GM18511 (cell line): Measurements from ENCODE around the gene SATB1.
"Not testable (repeated sequence)": the region's sequence is repeated elsewhere in the genome, so short reads cannot be mapped to it uniquely, and the experiment has no call there.

Experiments
- ATAC-seq: cut with Tn5 transposase; IDR thresholded peaks from one replicate; pipeline ENCODE4 v1.9.1; 2021; ENCODE audit warnings: mild to moderate bottlenecking, moderate library complexity; ENCODE audit not compliant: unreplicated experiment

Gene SATB1

DNA sequence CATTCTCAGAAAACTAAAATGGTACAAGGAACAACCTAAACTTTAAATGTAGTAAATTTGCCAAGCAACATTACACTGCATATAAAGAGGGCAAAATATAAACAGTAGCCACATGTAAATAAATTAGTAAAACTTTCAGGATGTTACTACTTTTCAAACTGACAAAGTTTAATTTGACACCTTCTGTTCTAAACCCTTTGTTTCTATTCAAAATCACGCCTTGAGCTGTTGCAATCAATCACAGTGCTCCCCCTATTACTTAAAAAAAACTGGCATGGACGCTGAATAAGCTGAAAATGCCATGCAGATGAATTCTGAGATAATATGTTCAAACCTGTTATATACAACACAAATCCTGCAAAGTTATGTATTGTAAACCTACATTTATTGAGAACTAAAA, 69.3 kb downstream of the SATB1 start:
- ATAC-seq = no peak

DNA sequence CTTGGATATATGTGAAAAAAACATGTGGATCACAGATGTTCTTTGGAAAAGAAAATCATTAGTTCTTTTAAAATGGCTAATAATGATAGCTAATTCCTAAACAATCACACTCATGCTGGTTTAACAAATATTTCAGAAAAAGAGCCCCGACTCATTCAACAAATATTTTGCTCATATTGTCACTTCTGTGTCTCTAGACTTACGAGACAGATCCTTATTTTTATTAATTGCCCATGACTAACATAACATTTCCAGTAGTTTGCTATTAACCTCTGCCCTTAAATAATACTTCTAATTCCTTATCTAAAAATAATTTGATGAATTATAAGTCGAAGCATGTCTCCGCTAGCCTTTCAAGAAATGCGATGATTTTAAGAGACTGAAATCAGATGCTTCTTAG, 70.4 kb downstream of the SATB1 start:
- ATAC-seq = no peak

DNA sequence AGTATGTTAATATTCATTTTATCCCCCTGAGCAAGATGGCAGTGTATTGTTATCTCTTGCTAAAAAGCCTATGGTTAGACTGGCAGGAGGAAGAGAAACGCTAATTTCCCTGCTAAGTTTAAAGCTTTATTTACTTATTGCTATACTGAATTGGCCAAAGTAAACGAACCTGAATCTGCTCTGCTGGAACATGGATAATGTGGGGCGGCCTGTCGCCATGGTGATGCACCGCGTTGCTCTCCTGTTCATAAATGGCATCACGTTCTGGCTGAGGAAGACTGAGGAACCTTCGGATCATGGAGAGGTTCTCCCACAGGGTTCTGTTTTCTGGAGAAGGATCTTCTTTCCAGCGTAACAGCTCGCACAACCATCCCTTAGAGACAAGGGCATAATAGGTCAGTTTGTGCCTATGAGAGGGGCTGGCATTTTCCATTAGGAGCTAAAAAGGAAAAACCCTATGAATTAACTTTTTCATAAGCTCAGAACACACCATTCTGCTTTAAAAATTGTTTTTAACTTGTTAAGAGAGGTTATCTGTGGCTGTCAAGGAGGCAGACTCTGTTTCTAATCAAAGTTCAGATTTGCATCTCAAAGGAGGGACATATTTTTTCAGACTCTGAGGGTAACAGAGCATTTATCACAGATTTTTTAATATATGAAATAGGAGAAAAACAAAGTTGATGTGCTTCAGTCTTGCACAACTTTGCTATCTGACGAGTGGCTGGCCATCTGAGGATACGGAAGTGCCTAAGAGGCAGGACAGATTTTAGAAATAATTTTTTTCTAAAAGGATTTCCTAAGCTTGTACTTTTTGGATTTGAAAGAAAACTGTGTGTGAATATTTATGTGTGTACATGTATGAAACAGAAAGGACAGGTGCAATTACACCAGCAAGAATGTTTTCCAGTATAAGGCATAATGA, 73.1 kb downstream of the SATB1 start:
- ATAC-seq = no peak

DNA sequence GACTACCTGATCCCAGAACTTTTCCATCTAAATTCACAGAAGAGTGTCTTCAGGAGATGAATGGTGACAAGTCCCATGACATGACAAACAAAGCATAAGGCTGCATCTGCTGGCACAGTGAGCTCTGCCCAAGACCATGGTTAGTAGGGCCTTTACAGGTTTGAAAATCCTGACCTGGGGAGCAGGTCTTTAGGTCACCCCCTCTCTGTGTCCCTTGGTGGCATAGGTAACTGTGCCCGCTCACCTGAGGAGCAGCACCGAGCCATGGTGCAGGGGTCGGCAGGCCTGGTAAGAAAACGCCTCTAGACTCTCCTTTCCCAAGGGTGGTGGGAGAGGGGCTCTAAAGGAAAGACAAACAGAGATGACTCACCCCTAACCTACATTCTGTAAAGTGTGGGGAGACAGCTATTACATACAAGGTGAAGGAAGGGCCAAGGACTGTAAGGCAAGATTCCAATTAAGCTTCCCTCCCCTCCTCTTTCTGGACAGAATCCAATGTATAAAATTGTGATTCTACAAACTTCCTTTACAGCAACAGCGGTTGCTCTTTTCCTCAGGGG, 74.0 kb downstream of the SATB1 start:
- no peak for ATAC-seq

DNA sequence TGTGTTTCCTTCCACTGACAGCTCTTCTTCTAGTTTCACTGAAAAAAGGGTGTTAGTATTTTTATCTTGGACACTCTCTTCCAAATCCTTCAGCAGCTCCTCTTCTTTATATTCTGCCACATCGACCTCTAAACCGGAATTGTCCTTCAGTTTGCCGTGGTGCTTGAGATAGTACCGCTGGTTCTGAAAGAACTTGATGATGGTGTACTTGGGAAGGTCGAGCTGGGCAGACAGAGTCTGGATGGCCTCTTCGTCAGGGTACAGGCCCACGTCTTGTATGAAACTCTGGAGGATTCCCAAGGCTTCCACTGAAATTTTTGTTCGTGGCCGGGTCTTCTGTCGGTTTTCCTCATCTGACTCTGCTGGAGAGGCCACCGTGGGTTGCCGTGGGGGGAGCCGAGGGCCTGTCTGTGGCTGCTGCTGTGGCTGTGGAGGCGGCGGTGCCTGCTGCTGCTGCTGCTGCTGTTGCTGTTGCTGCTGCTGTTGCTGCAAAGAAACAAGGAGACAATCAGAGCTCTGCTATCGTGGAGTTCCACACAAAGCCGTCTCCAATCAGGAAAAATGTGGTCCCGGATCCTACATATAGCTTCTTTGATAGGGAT, 75.8 kb downstream of the SATB1 start:
- ATAC-seq = no peak

DNA sequence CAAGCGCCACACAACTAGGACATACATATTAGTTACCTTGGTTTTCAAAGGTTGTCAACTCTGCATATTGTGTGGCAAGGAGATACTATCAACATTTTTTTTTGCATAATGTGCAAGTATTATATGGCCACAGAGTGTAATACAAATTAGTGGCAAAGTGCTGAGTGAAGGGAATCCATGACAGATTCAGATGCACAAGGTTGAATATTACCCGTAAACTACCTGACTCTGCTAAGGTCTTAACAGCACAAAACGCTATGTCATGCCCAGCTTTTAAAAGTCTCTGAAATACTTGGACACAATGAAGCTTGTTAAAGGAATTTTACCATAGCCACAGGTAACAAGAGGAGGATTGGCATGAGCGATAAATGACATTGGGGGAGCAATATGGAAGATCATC, 79.0 kb downstream of the SATB1 start:
- ATAC-seq = no peak

DNA sequence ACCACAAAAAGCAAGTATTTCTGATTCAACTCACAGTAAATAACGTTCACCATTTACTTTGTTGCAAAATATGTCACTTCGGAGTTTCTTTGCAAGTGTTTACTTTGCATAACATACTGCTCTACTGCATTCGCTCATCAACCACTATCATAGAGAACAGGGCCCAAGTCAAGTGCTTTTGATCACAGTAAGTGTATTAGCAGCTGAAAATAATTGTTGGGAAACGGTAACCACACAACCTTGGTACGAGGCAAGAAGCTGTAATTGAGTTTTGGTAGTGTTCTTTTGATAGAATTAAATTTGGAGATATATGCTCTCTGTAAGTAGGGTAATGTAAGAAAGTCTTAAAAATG, 80.1 kb downstream of the SATB1 start:
- ATAC-seq = no peak

DNA sequence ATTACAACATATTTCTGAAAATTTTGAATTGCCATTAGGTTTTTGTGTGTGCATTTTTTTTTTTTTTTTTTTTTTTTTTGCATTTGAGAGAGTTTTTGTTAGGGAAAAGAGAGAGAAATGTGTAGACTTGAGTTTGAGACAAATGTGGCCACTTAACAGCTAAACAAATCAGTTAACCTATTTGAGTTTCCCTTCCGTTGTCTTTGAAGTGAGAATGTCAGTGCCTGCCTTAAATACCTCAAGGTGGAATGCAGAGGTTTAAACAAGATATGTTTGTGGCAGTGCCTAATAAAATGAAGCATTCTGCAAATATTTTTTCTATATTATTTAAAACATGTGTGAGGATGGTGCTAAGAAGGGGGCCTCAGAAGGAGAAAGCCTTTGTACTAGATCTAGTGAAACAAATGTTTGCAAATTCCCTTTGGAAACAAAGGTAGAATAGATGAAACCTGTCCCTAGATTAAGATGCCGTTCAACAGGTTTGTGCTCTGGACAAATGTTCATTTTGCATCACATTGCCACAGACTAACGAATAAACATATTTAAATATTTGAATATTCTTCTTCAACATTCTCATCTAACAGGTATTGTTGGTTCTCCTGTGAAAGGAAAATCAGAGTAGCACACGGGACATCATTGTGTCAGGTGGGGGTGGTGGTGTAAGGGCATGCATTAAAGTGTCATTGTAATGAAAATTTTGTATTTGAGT, 80.7 kb downstream of the SATB1 start:
- no peak for ATAC-seq

DNA sequence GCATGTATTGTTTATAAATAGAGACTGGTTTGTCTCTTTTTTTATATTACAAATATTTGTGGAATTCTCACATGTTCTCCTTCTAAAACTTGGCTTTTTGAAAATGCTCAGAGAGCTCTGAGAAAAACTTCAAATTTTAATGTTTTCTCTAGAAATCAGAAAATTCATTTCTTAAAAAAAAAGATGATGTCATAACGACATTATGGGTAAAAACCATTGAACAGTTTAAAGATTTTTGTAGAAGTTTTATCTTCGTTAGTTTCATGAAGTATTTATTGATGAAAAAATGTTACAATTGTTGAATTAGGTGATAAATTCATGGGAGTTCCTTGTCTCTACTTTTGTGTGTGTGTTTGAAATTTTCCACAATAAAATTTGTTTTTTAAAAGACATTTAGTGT, 81.3 kb downstream of the SATB1 start:
- no peak for ATAC-seq

DNA sequence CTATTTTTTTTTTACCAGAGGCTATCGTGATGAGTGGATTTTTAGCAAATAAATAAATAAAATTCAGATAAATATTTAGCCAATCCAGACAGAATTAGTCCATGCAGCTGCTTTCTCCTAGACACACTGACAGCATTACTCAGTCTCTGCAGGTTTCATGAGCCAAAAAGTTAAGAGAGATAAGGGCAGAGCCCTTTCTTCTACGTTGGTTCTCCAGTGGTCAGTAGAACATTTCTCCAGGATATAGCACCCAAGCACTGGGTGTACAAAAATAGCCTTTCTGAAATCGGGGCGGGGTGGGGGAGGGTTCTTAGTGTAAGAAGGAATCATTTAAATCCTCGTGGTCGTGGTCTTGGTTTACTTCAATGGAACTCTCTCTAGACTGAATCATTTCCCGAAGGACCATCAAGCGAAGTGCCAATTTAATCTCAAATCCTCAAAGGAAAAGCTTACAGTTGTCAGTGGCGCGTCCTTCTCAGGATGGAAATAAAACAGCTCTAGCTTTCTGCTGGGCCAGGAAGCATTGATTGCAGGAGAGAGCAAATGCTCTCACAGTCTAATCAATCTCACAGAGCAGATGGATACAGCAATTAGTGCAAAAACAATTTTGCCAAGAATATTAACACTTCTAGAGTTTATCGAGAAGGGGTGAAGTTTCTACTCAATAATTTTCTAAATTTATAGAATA, 86.2 kb downstream of the SATB1 start:
- ATAC-seq = no peak

DNA sequence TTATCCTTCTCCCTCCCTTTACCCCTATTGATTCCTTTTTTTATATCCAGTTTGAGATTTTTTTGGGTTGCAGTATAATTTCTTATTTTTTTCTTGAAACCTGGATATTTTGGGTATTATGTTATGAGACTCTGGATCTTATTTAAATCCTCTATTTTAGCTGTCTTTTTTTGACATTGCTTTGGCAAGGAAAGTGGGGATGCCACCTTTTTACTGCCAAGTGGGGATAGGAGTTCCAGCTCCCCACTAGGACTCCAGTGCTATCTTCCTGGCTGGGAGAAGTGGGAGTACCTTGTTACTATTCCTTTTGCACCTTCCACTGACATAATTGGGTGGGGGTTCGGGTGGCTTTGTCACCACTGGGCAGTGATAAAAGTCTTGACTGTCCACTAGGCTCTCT, 87.9 kb downstream of the SATB1 start:
- no peak for ATAC-seq

DNA sequence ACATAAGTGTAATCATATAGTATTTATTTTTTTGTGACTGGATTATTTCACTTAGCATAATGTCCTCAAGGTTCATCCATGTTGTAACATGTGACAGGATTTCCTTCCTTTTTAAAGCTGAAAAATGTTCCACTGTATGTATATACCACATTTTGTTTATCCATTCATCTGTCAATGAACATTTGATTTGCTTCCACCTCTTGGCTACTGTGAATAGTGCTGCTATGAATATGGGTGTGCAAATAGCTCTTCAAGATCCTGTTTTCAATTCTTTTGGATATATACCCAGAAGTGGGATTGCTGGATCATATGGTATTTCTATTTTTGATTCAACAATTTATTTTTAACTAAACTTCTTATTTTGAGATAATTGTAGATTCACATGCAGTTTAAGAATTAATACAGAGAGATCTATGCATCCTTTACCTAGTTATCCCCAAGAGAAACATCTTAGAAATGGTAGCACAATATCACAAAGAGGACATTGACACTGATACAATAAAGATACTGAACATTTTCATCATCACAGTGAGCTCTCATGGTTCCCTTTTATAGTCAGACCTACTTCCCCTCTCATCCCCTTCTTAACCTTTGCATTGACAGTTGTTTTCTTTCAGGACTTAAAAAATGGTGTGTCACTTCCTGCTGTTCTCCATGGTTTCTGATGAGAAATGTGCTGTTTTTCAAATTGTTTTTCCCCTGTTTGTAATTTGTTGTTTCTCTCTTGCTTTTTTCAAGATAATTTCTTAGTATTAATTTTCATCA, 90.1 kb downstream of the SATB1 start:
- ATAC-seq = no peak

DNA sequence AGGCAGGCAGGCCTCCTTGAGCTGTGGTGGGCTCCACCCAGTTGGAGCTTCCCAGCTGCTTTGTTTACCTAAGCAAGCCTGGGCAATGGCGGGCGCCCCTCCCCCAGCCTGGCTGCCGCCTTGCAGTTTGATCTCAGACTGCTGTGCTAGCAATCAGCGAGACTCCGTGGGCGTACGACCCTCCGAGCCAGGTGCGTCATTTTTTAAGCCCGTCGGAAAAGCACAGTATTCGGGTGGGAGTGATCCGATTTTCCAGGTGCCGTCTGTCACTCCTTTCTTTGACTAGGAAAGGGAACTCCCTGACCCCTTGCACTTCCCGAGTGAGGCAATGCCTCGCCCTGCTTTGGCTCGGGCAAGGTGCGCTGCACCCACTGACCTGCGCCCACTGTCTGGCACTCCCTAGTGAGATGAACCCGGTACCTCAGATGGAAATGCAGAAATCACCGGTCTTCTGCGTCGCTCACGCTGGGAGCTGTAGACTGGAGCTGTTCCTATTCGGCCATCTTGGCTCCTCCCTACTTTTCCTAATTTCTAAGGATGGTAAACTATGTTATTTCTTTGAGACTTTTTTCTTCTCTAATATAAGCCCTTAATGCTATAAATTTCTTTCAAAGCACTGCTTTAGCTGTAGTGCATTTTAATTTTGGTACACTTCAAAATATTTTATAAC, 94.2 kb downstream of the SATB1 start:
- not testable (repeated sequence) for ATAC-seq

DNA sequence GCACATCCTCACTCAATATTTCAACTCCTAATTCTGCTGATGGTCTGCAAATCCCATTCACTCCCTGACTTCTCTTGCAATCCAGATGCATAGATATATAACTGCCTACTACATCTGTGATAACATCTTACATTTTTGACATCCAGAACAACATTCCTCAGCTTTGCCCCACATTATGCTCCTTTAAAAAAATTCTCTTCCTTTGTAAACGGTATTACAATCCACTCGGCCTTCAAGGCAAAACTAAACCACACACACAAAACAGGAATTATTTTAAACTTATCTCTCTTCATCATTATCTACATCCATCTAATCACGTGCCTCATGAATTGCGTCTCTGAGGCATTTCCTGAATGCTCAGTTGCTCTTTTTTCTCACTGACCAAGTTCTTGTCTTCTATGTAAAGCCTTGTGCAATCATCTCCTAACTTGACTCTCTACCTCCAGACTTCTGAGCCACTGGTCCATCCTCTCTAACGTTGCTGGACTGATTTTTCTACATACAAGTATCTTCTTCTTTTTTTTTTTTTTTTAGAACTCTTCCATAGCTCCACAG, 117.0 kb downstream of the SATB1 start:
- no peak for ATAC-seq

DNA sequence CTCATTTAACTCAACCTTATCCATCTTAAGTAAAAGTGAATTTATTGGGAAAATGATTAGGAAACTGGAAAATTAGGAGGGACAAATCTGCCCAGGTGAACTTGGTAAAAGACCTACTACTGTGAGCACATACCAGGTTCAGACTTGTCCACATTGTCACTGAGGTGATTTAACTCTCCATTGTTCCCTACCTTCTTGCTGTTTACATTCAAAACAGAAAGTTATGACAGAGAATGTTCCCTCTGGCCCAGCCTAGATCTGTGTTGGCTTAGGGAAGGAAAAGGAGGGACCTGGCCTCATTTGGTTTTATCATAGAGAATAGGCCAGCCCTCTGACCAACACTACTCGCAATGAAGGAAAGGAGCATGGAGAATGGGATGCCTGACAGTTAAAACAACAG, 117.6 kb downstream of the SATB1 start:
- no peak for ATAC-seq

DNA sequence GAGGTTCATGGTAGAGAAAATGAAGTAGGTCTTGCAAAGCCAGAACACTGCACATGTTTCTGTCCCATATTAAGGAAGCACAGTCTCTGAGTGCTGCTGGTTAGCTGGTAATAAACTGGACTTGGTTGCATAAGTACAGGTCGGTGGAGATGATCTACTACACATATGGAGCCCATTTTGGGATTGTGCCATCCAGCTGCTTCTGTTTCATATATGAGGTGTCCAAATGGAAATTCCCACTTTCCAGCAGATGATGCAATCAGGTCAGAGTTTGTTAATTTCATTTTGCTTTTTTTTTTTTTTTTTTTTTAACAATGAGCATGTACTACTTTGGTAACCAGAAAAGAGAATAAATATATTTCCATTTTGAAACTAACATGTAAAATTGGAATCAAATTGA, 122.6 kb downstream of the SATB1 start:
- ATAC-seq = no peak

DNA sequence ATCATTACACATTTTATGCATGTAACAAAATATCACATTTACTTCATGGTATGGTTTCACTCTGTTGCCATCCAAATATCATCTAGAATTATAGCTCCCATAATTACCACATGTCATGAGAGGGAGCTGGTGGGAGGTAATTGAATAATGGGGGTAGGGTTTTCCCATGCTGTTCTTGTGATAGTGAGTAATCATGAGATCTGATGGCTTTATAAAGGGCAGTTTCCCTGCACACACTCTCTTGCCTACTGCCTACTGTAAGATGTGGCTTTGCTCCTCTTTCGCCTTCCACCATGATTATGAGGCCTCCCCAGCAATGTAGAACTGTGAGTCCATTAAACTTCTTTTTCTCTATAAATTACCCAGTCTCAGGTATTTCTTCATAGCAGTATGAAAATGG, 123.4 kb downstream of the SATB1 start:
- ATAC-seq = no peak

DNA sequence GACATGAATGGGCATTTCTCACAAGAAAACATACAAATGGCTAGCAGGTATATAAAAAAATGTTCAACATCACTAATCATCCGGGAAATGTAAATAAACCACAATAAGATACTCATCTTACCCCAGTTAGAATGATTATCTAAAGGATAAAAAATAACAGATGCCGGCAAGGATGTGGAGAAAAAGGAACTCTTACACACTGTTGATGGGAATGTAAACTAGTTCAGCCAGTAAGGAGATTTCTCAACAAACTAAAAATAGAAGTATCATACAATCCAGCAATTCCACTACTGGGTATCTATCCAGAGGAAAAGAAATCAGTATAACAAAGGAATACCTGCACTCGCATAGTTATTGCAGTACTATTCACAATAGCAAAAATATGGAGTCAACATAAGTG, 124.2 kb downstream of the SATB1 start:
- ATAC-seq = no peak

DNA sequence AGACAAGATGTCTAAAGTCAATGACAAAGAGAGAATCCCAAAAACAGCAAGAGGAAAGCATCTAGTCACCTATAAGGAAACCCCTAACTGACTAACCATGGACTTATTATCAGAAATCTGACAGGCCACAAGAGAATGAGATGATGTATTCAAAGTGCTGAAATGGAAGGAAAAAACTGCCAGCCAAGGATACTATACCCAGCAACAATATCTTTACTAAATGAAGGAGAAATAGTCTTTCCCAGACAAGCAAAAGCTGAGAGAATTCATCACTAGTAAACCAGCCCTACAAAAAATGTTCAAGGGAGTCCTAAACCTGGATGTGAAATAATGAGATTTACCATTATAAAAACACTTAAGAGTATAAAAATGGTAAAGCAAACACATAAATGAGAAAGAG, 128.0 kb downstream of the SATB1 start:
- ATAC-seq = no peak
